HCT116 (cell line): ENCODE measurements around the gene CNTN4. TPM values are rescaled to one million over a fixed set of nuclear protein-coding genes. Genes with fewer than 3 reads are reported as not detected.

Experiments
- ATAC-seq: fragments of 200-7000 bp; cut with Tn5 transposase; 2 replicates; pipeline ENCODE4 v1.9.1; 2020; ENCODE audit warnings: mild to moderate bottlenecking, moderate library complexity
- BruUV-seq: library from RNA; stranded (reverse); fragments of 400-500 nt; replicated peaks from 2 replicates; lab custom pipeline; 2021; lab: Mats Ljungman, UMichigan
- CTCF ChIA-PET: fragments of 300-600 bp; sonication (Branson Sonifier 250); formaldehyde crosslinking; loops from one replicate; lab custom pipeline; 2021; ENCODE audit warnings: antibody characterized with exemption; lab: Charles Lee
- POLR2A ChIA-PET: fragments of 300-600, 350-600 bp; sonication (Branson Sonifier 250); formaldehyde crosslinking; loops from one replicate; lab custom pipeline; 2021; ENCODE audit warnings: antibody characterized with exemption; lab: Charles Lee
- RAD21 ChIA-PET, 2 experiments: fragments of 300-600 bp; sonication (Branson Sonifier 250); formaldehyde crosslinking; loops; one replicate each; lab custom pipeline; 2023; ENCODE audit warnings: low total read pairs in 2 of 2; ENCODE audit not compliant: uncharacterized antibody in 2 of 2, unreplicated experiment in 2 of 2, low non-redundant PET in 1 of 2; lab: Charles Lee
- DNase-seq: peaks from one replicate; pipeline ENCODE4 v3.0.0-alpha.2; 2010; ENCODE audit warnings: low read depth, low spot score
- H2AFZ ChIP-seq: fragments of 200-600 bp; shearing (Covaris generic), sonication (generic); 2 replicates; pipeline ENCODE4 v1.6.1; 2017; ENCODE audit warnings: low read depth, mixed run types, mixed read lengths, antibody characterized with exemption, low read length; ENCODE audit not compliant: poor library complexity, severe bottlenecking
- H3K27ac ChIP-seq: 2 replicates; pipeline ENCODE4 v1.5.1; 2012; ENCODE audit warnings: low read depth, low read length
- H3K27me3 ChIP-seq: fragments of 200-600 bp; sonication (generic); 2 replicates; pipeline ENCODE4 v1.6.1; 2016; ENCODE audit warnings: mixed run types, low read length, mixed read lengths; ENCODE audit not compliant: insufficient read depth
- H3K36me3 ChIP-seq, 2 experiments: fragments of 200-500 bp in 1 of 2; fragments of 200-600 bp in 1 of 2; sonication (Bioruptor generic) in 1 of 2; sonication (generic) in 1 of 2; 2 replicates each; pipeline versions ENCODE4 v1.5.1 to v1.6.1; 2014 to 2016; ENCODE audit warnings: low read length in 2 of 2, inconsistent platforms in 1 of 2, mixed read lengths in 1 of 2, mixed run types in 1 of 2; ENCODE audit not compliant: insufficient read depth in 2 of 2, control insufficient read depth in 1 of 2
- H3K4me1 ChIP-seq, 2 experiments: fragments of 200-600 bp in 1 of 2; sonication (generic) in 1 of 2; 2 replicates each; pipeline versions ENCODE4 v1.5.1 to v1.6.1; 2012 to 2017; ENCODE audit warnings: low read length in 2 of 2, inconsistent platforms in 1 of 2, mild to moderate bottlenecking in 1 of 2, mixed read lengths in 1 of 2, mixed run types in 1 of 2, moderate library complexity in 1 of 2; ENCODE audit not compliant: insufficient read depth in 2 of 2, control insufficient read depth in 1 of 2
- H3K4me2 ChIP-seq: fragments of 200-600 bp; sonication (generic); 2 replicates; pipeline ENCODE4 v1.6.1; 2017; ENCODE audit warnings: mixed run types, low read length, mixed read lengths
- H3K4me3 ChIP-seq, 2 experiments: fragments of 200-600 bp in 1 of 2; sonication (generic) in 1 of 2; replicated peaks in 1 of 2; 2 replicates each; pipeline ENCODE4 v1.5.1; 2011 to 2016; ENCODE audit warnings: low read length in 2 of 2, control low read depth in 1 of 2, low read depth in 1 of 2, mild to moderate bottlenecking in 1 of 2, mixed read lengths in 1 of 2, mixed run types in 1 of 2
- H3K79me2 ChIP-seq: fragments of 200-600 bp; sonication (generic); 2 replicates; pipeline ENCODE4 v1.6.1; 2017; ENCODE audit warnings: mild to moderate bottlenecking, mixed run types, low read length, moderate library complexity, mixed read lengths; ENCODE audit not compliant: insufficient read depth
- H3K9ac ChIP-seq: fragments of 200-600 bp; sonication (generic); 2 replicates; pipeline ENCODE4 v1.6.1; 2016; ENCODE audit warnings: low read length, mixed read lengths
- H3K9me2 ChIP-seq: fragments of 200-600 bp; sonication (generic), shearing (Covaris generic); 2 replicates; pipeline ENCODE4 v1.6.1; 2017; ENCODE audit warnings: mixed run types, mild to moderate bottlenecking, moderate library complexity; ENCODE audit not compliant: insufficient read depth
- H3K9me3 ChIP-seq, 2 experiments: fragments of 200-500 bp in 1 of 2; fragments of 200-600 bp in 1 of 2; sonication (Bioruptor generic) in 1 of 2; sonication (generic) in 1 of 2; 2 replicates each; pipeline ENCODE4 v1.6.1; 2014 to 2017; ENCODE audit warnings: low read length in 2 of 2, mixed read lengths in 2 of 2, inconsistent platforms in 1 of 2, low read depth in 1 of 2, mild to moderate bottlenecking in 1 of 2, mixed run types in 1 of 2, moderate library complexity in 1 of 2; ENCODE audit not compliant: control insufficient read depth in 1 of 2, insufficient read depth in 1 of 2
- H4K20me1 ChIP-seq: fragments of 200-600 bp; sonication (generic), shearing (Covaris generic); 2 replicates; pipeline ENCODE4 v1.6.1; 2017; ENCODE audit warnings: mixed run types, mild to moderate bottlenecking, moderate library complexity; ENCODE audit not compliant: insufficient read depth
- CTCF ChIP-seq, 3 experiments: fragments of 200-600 bp in 1 of 3; sonication (generic) in 1 of 3; IDR thresholded peaks in 2 of 3; conservative IDR thresholded peaks in 1 of 3; 2 replicates each; pipeline ENCODE4 v1.5.1; 2012 to 2017; ENCODE audit warnings: low read depth in 2 of 3, low read length in 2 of 3, antibody characterized with exemption in 1 of 3, borderline replicate concordance in 1 of 3, control low read depth in 1 of 3, mild to moderate bottlenecking in 1 of 3, mixed read lengths in 1 of 3, mixed run types in 1 of 3, moderate library complexity in 1 of 3; ENCODE audit not compliant: insufficient read depth in 1 of 3
- EGR1 ChIP-seq: IDR thresholded peaks from 2 replicates; pipeline ENCODE4 v1.6.1; 2012; ENCODE audit warnings: low read depth
- ELF1 ChIP-seq: IDR thresholded peaks from 2 replicates; pipeline ENCODE4 v1.6.1; 2012; ENCODE audit warnings: low read depth, borderline replicate concordance
- EZH2 ChIP-seq: fragments of 200-600 bp; sonication (generic); IDR thresholded peaks from 2 replicates; pipeline ENCODE4 v1.6.1; 2017; ENCODE audit warnings: antibody characterized with exemption, mixed run types
- SIN3A ChIP-seq: IDR thresholded peaks from 2 replicates; pipeline ENCODE4 v1.6.1; 2012; ENCODE audit warnings: low read depth
- YY1 ChIP-seq: IDR thresholded peaks from 2 replicates; pipeline ENCODE4 v1.6.1; 2011; ENCODE audit warnings: low read length, low read depth, moderate library complexity, mild to moderate bottlenecking; ENCODE audit not compliant: insufficient replicate concordance; ENCODE audit errors: extremely low read depth
- ZBTB33 ChIP-seq: IDR thresholded peaks from 2 replicates; pipeline ENCODE4 v1.6.1; 2011; ENCODE audit warnings: mild to moderate bottlenecking, low read length, moderate library complexity; ENCODE audit not compliant: insufficient replicate concordance; ENCODE audit errors: extremely low read depth
- ZNF274 ChIP-seq: fragments of 200-500 bp; sonication (Bioruptor generic); IDR thresholded peaks from 2 replicates; pipeline ENCODE4 v1.6.1; 2014; ENCODE audit warnings: mild to moderate bottlenecking, low read depth, low read length, inconsistent platforms
- intact Hi-C: fragments of 100-400 bp; cut with micrococcal nuclease; formaldehyde crosslinking; loops from 2 replicates; pipeline ENCODE4 v1.10.0; 2022
- total RNA-seq: library from RNA; stranded (reverse); gene quantifications from one replicate; pipeline ENCODE4 v1.2.1, GENCODE V29; 2021; ENCODE audit not compliant: unreplicated experiment

CNTN4 gene
- total RNA-seq, 1 experiment from 2014 or later: not detected

- TF ChIP-seq ZNF274 (no peak), ZBTB33 (no peak), ELF1 (no peak), SIN3A (no peak), EGR1 (no peak), EZH2 (no peak), CTCF (IDR thresholded peaks at IDR 0.05 in 2 of 3, conservative IDR thresholded peaks at IDR 0.05 in 1 of 3; ENCODE audit: borderline replicate concordance in 1 of 3, insufficient read depth in 1 of 3, low read depth in 2 of 3, low read length in 2 of 3) (no peak), YY1 (no peak)
- ATAC-seq (no peak), DNase-seq (no peak)
- Histone ChIP-seq H3K4me3 (no peak overlapping the region), H3K9ac (no peak overlapping the region), H3K4me1 (no peaks in the 10 kb centered on the region), H3K27me3 (no peaks in the 10 kb centered on the region), H3K27ac (no peak overlapping the region), H3K4me2 (no peak overlapping the region), H3K9me2 (no peaks in the 10 kb centered on the region), H2AFZ (no peak overlapping the region), H3K9me3 (peaks cover 0 to 13% of the 10 kb centered on the region in 2 experiments; a peak in 2 of 4 replicates), H3K79me2 (no peaks in the 10 kb centered on the region), H3K36me3 (no peaks in the 10 kb centered on the region), H4K20me1 (no peaks in the 10 kb centered on the region)
- RAD21 ChIA-PET: no interaction called here
- CTCF ChIA-PET: no interaction called here
- BruUV-seq: no TSS peak
- POLR2A ChIA-PET: no interaction called here
- intact Hi-C loops: no loop called here
Observed at GRCh38 chr3:2851361-2851760, 752.7 kb downstream of the CNTN4 start.
